Mesenchymal stem cell (in vitro differentiated cells and primary cell): ENCODE results near the gene FMNL3.

Experiments
- DNase-seq: peaks from one replicate; pipeline ENCODE4 v3.0.0-alpha.2; 2013
- H2AFZ ChIP-seq: one replicate; pipeline ENCODE4 v1.6.1; 2013; ENCODE audit warnings: low read depth, mild to moderate bottlenecking, control low read depth, inconsistent platforms, low read length, moderate library complexity
- H2AK5ac ChIP-seq: 2 replicates; pipeline ENCODE4 v1.6.1; 2013; ENCODE audit warnings: low read length, moderate library complexity, mild to moderate bottlenecking, inconsistent platforms; ENCODE audit not compliant: severe bottlenecking
- H2BK120ac ChIP-seq: one replicate; pipeline ENCODE4 v1.6.1; 2013; ENCODE audit warnings: low read depth, mild to moderate bottlenecking, inconsistent platforms, low read length, moderate library complexity
- H2BK12ac ChIP-seq, 2 experiments: one replicate each; pipeline ENCODE4 v1.6.1; 2013; ENCODE audit warnings: inconsistent platforms in 2 of 2, low read length in 2 of 2, mild to moderate bottlenecking in 2 of 2, moderate library complexity in 2 of 2, control low read depth in 1 of 2
- H2BK15ac ChIP-seq: one replicate; pipeline ENCODE4 v1.6.1; 2013; ENCODE audit warnings: mild to moderate bottlenecking, low read depth, inconsistent platforms; ENCODE audit not compliant: poor library complexity, severe bottlenecking
- H2BK5ac ChIP-seq: 2 replicates; pipeline ENCODE4 v1.6.1; 2013; ENCODE audit warnings: low read depth, mild to moderate bottlenecking, low read length, control low read depth, inconsistent platforms; ENCODE audit not compliant: poor library complexity, severe bottlenecking
- H3K14ac ChIP-seq, 2 experiments: one replicate each; pipeline ENCODE4 v1.6.1; 2013; ENCODE audit warnings: inconsistent platforms in 2 of 2, low read length in 2 of 2, control low read depth in 1 of 2, mild to moderate bottlenecking in 1 of 2, moderate library complexity in 1 of 2
- H3K18ac ChIP-seq, 2 experiments: one replicate each; pipeline ENCODE4 v1.6.1; 2013; ENCODE audit warnings: inconsistent platforms in 2 of 2, low read length in 2 of 2, control low read depth in 1 of 2, low read depth in 1 of 2, mild to moderate bottlenecking in 1 of 2
- H3K23ac ChIP-seq, 2 experiments: one replicate each; pipeline ENCODE4 v1.6.1; 2013; ENCODE audit warnings: inconsistent platforms in 2 of 2, low read length in 2 of 2, mild to moderate bottlenecking in 2 of 2, moderate library complexity in 2 of 2, control low read depth in 1 of 2
- H3K27ac ChIP-seq: 2 replicates; pipeline ENCODE4 v1.5.1; 2013; ENCODE audit warnings: mild to moderate bottlenecking, moderate library complexity, low read length, control low read depth, inconsistent platforms; ENCODE audit not compliant: poor library complexity, severe bottlenecking
- H3K27me3 ChIP-seq, 2 experiments: 2 replicates each; pipeline versions ENCODE4 v1.6.1 to v1.7.0; 2013; ENCODE audit warnings: low read length in 2 of 2, mild to moderate bottlenecking in 2 of 2, moderate library complexity in 2 of 2, control low read depth in 1 of 2, inconsistent platforms in 1 of 2; ENCODE audit not compliant: control insufficient read depth in 1 of 2, insufficient read depth in 1 of 2
- H3K36me3 ChIP-seq, 2 experiments: 2 replicates each; pipeline versions ENCODE4 v1.6.1 to v1.7.0; 2013; ENCODE audit warnings: low read length in 2 of 2, control low read depth in 1 of 2, inconsistent platforms in 1 of 2, low read depth in 1 of 2, mild to moderate bottlenecking in 1 of 2; ENCODE audit not compliant: insufficient read depth in 2 of 2, control insufficient read depth in 1 of 2
- H3K4ac ChIP-seq, 2 experiments: one replicate each; pipeline ENCODE4 v1.6.1; 2013; ENCODE audit warnings: inconsistent platforms in 2 of 2, low read length in 2 of 2, mild to moderate bottlenecking in 2 of 2, moderate library complexity in 2 of 2, control low read depth in 1 of 2, low read depth in 1 of 2
- H3K4me1 ChIP-seq: 2 replicates; pipeline ENCODE4 v1.6.1; 2013; ENCODE audit warnings: low read depth, low read length, control low read depth; ENCODE audit not compliant: control insufficient read depth, insufficient read depth
- H3K4me2 ChIP-seq: 2 replicates; pipeline ENCODE4 v1.6.1; 2013; ENCODE audit warnings: low read length, mild to moderate bottlenecking, inconsistent platforms; ENCODE audit not compliant: poor library complexity, severe bottlenecking
- H3K4me3 ChIP-seq, 2 experiments: 2 replicates each; pipeline versions ENCODE4 v1.5.1 to v1.7.0; 2013; ENCODE audit warnings: low read length in 2 of 2, mild to moderate bottlenecking in 2 of 2, control low read depth in 1 of 2, low read depth in 1 of 2; ENCODE audit not compliant: insufficient read depth in 1 of 2
- H3K79me1 ChIP-seq: replicated peaks from 2 replicates; pipeline ENCODE4 v1.6.1; 2013; ENCODE audit warnings: mild to moderate bottlenecking, control low read depth, low read length, inconsistent platforms; ENCODE audit not compliant: poor library complexity, severe bottlenecking
- H3K9ac ChIP-seq: 2 replicates; pipeline ENCODE4 v1.7.0; 2013; ENCODE audit warnings: mild to moderate bottlenecking, low read length, moderate library complexity
- H3K9me3 ChIP-seq: 2 replicates; pipeline ENCODE4 v1.7.0; 2013; ENCODE audit warnings: mild to moderate bottlenecking, low read length; ENCODE audit not compliant: control insufficient read depth
- H4K8ac ChIP-seq: one replicate; pipeline ENCODE4 v1.6.1; 2013; ENCODE audit warnings: inconsistent platforms, mild to moderate bottlenecking, low read length, moderate library complexity
- H4K91ac ChIP-seq: one replicate; pipeline ENCODE4 v1.6.1; 2013; ENCODE audit warnings: mild to moderate bottlenecking, low read length, inconsistent platforms
- WGBS: methylation state at CpG from one replicate; pipeline ENCODE4 v1.1.7; 2013; ENCODE audit warnings: mixed read lengths; 5-methylcytosine and 5-hydroxymethylcytosine counted together

The FMNL3 gene

GRCh38 chr12:49648712-49649003 is 58.5 kb downstream of the FMNL3 start:
- Histone ChIP-seq H2AK5ac (no peak overlapping the region), H2BK5ac (no peak overlapping the region), H2BK12ac (no peak overlapping the region), H3K18ac (no peak overlapping the region), H4K8ac (no peak overlapping the region), H3K4ac (no peak overlapping the region), H3K14ac (no peak overlapping the region), H3K27me3 (no peaks in the 10 kb centered on the region), H3K4me3 (no peak overlapping the region), H3K9me3 (no peaks in the 10 kb centered on the region), H2BK120ac (no peak overlapping the region), H3K4me1 (no peaks in the 10 kb centered on the region), H3K9ac (no peak overlapping the region), H3K4me2 (no peak overlapping the region), H4K91ac (no peak overlapping the region), H3K23ac (no peak overlapping the region), H3K79me1 (peaks cover 6% of the 10 kb centered on the region), H3K27ac (no peak overlapping the region), H2AFZ (no peak overlapping the region), H3K36me3 (peaks cover 85 to 94% of the 10 kb centered on the region in 2 experiments), H2BK15ac (no peak overlapping the region)
- no peak for DNase-seq
- whole genome bisulfite sequencing: 87% methylated on average over 3 of the region's 3 CpGs

- no peak overlapping the region for H3K14ac ChIP-seq
- WGBS: 95% methylated on average over 15 of the region's 15 CpGs
- H3K36me3 ChIP-seq: peaks cover 85 to 91% of the 10 kb centered on the region in 2 experiments
- H3K79me1 ChIP-seq: peaks cover 6% of the 10 kb centered on the region
- H3K4me1 ChIP-seq: no peaks in the 10 kb centered on the region
- no peak overlapping the region for H2AK5ac ChIP-seq
- no peak overlapping the region for H3K4me3 ChIP-seq
- no peak overlapping the region for H3K18ac ChIP-seq
- no peak overlapping the region for H3K23ac ChIP-seq
- H3K4ac ChIP-seq: no peak overlapping the region
- H3K9ac ChIP-seq: no peak overlapping the region
- no peak overlapping the region for H2BK5ac ChIP-seq
- H2AFZ ChIP-seq: no peak overlapping the region
- H2BK12ac ChIP-seq: no peak overlapping the region
- no peak overlapping the region for H3K4me2 ChIP-seq
- no peak overlapping the region for H4K8ac ChIP-seq
- no peak overlapping the region for H3K27ac ChIP-seq
- no peaks in the 10 kb centered on the region for H3K27me3 ChIP-seq
- H4K91ac ChIP-seq: no peak overlapping the region
- DNase-seq: no peak
- H2BK120ac ChIP-seq: no peak overlapping the region
- H2BK15ac ChIP-seq: no peak overlapping the region
- H3K9me3 ChIP-seq: no peaks in the 10 kb centered on the region
Measured at GRCh38 chr12:49647827-49648711, 59.1 kb downstream of the FMNL3 start.

DNA sequence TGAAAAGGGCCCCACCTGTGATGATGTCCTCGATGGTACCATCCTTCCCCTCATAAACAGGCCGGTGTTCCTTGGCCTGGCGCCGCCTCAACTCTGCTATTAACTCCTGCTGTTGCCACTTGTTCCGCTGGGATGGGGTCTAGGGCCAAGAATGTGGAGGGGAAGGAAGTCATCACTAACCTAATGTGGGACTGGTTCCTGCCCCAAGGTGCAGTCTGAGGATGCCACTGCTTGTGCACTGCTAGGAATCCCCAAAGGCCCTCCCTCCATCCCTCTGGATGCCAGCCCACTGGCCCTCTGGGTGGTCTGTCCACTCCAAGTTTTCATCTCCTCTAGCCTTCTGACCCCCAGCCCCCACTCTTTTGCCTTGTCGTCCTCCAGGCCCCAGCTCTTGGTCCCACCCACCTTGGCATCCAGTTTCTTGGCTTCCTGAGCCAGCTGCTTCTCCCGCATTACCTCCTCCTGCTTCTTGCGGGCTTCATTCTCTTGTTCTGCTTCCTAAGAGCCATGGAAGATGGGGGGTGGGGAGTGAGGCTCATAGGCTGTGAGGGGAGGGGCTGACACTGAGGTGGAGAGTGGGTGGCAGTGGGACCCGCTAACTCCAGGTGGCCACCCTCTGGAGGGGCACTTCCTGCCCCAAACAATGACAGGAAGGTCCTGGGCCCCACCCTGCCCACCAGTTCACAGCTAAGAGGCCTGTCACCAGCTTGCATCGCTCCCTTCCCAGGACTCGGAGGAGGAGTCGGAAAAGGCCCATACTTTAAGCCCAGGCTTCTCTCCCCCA is 60.1 kb downstream of the FMNL3 start:
- no peak overlapping the region for H3K18ac ChIP-seq
- no peak overlapping the region for H2BK120ac ChIP-seq
- no peak overlapping the region for H3K9ac ChIP-seq
- DNase-seq: no peak
- H3K79me1 ChIP-seq: peaks cover 6% of the 10 kb centered on the region
- H3K23ac ChIP-seq: no peak overlapping the region
- no peaks in the 10 kb centered on the region for H3K4me1 ChIP-seq
- no peak overlapping the region for H3K4me2 ChIP-seq
- H4K8ac ChIP-seq: no peak overlapping the region
- H2BK12ac ChIP-seq: peak overlapping the region in 1 of 2 experiments; percentile 21
- no peaks in the 10 kb centered on the region for H3K27me3 ChIP-seq
- no peak overlapping the region for H2AK5ac ChIP-seq
- H3K36me3 ChIP-seq: peaks cover 85 to 94% of the 10 kb centered on the region in 2 experiments
- H3K9me3 ChIP-seq: no peaks in the 10 kb centered on the region
- no peak overlapping the region for H2BK5ac ChIP-seq
- H3K4me3 ChIP-seq: no peak overlapping the region
- no peak overlapping the region for H2AFZ ChIP-seq
- WGBS: 83% methylated on average over 8 of the region's 12 CpGs
- H2BK15ac ChIP-seq: no peak overlapping the region
- no peak overlapping the region for H4K91ac ChIP-seq
- H3K27ac ChIP-seq: no peak overlapping the region
- no peak overlapping the region for H3K14ac ChIP-seq
- no peak overlapping the region for H3K4ac ChIP-seq

DNA sequence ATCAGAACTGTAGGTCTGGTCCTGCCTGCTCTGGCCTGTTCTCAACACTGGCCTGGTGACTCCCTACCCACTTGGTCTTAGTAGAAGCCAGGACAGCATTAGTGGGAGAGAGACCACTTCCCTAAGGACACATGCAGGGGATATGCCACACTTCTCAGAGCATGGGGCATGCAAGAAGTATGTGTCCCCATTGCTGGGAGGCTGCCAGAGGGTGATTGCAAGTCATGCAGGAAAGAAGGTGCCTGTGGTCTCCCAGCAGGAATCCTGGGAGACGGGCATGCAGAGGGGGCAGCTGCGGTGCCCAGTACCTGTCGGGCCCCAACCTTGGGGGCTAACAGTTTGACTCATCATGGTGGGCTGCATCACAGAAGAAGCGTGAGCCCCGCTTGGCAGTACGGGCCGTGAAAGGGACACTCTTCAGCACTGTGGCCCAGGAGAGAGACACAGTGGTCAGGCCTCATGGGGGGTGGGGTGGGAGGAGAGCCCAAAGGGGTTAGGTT is 60.8 kb downstream of the FMNL3 start:
- Histone ChIP-seq H3K4me2 (no peak overlapping the region), H4K8ac (no peak overlapping the region), H3K4me1 (no peaks in the 10 kb centered on the region), H2BK12ac (no peak overlapping the region), H3K4ac (no peak overlapping the region), H3K18ac (no peak overlapping the region), H2AK5ac (no peak overlapping the region), H3K4me3 (no peak overlapping the region), H4K91ac (no peak overlapping the region), H2BK5ac (no peak overlapping the region), H3K9me3 (no peaks in the 10 kb centered on the region), H3K27me3 (no peaks in the 10 kb centered on the region), H2BK120ac (no peak overlapping the region), H3K14ac (no peak overlapping the region), H2BK15ac (no peak overlapping the region), H3K27ac (no peak overlapping the region), H3K9ac (no peak overlapping the region), H2AFZ (no peak overlapping the region), H3K79me1 (peaks cover 6% of the 10 kb centered on the region), H3K36me3 (peaks cover 86 to 94% of the 10 kb centered on the region in 2 experiments), H3K23ac (no peak overlapping the region)
- DNase-seq: no peak
- 98% methylated on average over 7 of the region's 7 CpGs for WGBS
